NCI-H2227 (cell line): ENCODE data around the gene TNFRSF19.
"Not testable (repeated sequence)": the region's sequence is repeated elsewhere in the genome, so short reads cannot be mapped to it uniquely, and the experiment has no call there.

Experiments
- DNase-seq: peaks from one replicate; lab custom pipeline; 2025; ENCODE audit not compliant: unreplicated experiment; lab: John Stamatoyannopoulos, UW

Gene TNFRSF19

DNA sequence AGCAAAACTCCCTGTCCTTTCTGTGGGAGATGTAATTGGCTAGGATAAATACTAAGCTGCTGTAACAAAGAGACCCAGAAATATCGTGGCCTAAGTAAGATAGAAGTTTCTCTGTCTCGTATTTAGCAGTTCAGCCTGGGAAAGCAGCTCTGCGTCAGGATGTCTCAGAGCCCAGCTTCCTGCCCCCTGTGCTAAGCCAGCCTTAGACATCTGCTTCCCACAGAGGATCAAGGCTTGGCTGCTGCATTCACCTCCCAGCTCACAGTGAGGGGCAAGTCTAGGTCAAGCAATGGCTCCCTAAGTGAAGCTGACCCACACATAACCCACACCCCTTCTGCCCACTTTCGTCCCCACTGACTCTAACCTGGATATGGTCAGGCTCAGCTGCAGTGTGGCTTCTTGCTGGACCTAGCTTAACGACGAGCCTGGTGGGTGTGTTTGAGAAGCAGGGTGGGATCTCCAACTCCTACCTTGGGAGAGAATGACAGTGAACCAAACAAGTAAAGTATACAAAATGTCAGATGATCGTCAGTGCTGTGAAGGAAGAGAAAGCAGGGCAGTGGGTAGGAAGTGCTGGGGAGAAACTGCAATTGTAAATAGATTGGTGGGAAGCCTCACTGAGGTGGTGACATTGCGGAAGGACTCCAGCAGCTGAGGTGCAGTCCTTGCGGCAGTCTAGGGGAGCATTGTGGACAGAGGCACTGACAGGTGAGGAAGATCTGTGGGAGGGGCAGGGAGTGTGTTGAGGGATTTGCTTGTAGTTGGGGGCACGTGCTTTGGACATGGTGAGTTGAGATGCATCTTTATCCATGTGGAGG lies 82.9 kb downstream of the TNFRSF19 start:
- DNase-seq: no peak

DNA sequence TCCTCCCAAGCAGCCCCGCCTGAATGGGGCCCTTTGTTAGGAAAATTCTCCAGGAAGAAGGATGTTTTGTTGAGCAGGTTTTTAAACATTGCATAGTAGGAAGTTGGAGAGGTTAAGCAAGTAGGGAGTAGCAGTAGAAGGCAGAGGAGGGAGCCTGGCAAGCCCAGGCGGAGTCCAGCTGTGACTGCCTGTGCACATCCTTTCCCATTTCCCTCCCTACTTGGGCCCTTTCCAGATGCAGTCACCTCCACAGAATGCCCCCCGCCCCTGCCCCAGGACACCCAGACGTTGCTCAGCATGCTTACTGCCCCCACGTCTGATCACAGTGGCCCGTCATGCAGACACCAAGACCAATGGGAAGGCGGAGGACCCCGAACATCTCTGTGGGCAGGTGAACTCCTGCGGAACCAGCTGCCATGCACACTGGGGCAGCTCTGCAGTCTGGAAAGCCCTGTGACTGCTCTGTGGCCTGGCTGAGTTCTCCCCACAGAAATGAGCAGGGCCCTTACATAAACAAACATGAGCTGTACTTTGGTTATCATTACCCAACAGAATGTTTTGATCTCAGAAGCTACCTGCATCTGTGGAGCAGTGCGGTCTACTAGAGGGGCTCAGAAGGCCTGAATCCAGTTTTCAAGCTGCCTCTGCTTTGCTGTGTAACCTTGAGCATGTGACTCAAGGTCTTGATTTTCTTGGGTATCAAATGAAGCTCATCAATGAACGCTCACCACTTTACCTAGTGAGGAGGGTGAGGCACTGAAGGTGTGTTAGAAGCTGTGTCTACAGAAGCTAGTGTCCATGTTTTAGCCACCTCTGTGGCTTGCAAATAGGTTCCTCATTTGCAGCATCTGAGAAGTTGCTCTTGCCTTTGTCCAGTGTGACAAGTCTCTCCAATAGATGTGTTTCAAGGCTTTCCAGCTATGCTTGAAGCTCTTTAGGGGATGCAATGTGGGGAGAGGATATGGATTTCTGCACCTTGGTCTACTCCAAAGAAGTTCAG lies 84.2 kb downstream of the TNFRSF19 start:
- no peak for DNase-seq

DNA sequence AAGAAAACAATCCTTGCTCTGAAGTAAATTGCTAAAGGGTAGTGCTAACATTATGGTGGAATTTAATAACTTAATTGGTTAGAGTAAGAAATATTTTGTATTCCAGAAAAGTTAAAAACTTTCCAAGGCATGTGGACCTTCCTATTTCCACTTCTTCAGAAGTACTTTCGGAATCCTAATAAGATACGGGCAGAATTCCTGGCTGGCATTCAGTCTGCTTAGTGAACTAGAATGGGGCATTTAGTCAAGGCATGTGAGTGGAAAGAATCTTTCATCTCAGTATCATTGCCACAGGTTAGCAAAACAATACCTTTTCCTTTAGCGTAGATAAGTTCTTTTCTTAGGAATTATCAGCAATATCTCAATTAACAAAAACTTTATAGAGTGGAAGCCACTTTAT lies 85.1 kb downstream of the TNFRSF19 start:
- no peak for DNase-seq

DNA sequence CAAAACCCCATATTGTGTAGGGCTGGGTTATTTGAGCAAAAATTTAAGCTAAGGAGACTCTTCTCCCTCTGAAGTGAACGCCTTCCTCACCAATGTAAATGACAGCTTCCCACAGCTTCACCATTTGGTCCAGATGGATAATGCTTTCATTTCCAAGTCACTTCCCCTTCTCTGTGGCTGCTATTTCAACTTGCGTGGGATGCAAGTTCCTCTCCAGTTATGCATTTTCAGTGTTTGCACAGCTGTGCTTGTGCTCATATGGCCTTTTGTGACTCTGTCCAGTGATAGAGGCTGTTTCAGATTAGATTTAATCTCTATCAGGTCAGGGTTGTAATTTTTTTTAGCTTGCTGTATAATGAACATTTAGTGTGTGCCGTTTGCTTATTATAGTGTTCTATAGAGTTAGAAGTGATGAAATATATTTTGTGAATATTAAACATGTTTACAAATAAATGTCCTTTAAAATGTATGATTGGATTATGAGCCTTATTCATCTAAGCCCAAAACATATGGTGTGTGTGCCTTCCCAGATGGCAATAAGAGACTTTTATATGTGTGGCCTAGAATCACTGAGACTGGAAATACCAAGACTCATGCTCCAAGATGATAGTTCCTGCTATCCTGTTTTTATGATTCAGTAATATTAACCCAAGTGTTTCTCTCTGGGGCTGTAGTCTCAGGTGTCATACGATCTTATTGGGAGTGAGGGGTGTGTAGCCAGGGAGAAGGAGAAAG lies 86.6 kb downstream of the TNFRSF19 start:
- DNase-seq: no peak

DNA sequence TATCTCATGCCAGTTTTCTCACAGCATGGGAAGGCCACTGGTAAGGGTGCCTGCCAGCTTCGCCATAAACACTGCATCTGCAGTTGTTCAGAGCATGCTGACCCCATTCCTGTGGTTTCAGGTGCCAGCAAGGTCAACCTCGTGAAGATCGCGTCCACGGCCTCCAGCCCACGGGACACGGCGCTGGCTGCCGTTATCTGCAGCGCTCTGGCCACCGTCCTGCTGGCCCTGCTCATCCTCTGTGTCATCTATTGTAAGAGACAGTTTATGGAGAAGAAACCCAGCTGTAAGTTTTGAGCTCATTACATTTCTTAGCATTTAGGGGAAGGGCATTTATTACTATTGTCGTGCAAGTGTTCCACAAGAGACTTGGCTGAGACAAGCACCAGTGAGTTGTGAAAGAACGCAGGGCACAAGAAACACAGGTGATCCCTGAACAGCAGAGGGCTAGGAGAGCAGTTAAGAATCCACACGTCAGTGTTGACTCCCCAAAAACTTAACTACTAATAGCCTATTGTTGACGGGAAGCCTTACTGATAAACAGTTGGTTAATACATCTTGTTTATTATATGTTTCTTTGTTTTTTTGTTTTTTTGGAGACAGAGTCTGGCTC lies 88.8 kb downstream of the TNFRSF19 start:
- DNase-seq: no peak

DNA sequence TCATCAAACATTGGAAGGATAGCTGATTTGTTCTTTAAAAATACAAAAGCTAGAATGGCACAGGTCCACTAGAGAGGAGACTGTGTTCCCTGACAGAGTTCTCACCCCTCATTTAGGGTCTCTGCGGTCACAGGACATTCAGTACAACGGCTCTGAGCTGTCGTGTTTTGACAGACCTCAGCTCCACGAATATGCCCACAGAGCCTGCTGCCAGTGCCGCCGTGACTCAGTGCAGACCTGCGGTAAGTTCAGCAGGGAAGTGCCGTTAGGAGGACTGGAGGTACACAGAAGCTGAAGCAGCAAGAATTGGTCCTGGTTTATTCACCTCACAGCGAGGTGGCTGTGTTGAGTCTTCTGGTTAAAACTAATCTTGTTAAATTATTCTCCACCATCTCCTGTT lies 90.0 kb downstream of the TNFRSF19 start:
- no peak for DNase-seq

DNA sequence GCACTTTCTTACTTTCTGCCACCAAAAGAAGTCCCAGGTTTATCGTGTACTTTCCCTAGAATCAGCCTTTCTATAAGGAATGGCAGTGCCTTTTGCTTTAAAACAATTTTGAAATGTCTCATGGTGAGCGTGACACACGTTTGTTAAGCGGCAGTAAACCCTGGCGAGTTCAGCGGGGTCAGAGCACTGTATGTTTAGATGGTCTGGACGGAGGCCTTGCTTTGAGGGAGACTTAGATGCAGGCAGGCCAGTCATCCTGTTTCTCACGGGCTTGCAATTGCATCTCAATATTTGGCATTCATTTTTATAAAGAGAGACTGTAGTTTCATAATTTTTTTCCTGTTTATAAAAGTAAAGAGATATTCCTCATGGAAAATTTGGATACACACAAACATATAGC lies 96.4 kb downstream of the TNFRSF19 start:
- no peak for DNase-seq

DNA sequence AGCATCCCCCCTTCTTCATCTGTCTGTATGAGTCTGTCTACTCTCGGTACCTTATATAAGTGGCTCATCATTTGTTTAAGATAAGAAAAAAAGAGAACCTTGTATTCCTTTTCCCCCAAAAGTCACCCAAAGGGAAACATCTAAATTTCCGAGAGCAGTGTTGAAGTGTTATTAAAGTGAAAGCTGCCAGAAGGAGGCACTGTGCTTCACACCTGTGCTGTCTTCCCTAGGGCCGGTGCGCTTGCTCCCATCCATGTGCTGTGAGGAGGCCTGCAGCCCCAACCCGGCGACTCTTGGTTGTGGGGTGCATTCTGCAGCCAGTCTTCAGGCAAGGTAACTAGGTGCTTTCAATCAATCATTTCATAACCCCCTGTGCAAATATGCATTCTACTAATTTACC lies 97.5 kb downstream of the TNFRSF19 start:
- no peak for DNase-seq

DNA sequence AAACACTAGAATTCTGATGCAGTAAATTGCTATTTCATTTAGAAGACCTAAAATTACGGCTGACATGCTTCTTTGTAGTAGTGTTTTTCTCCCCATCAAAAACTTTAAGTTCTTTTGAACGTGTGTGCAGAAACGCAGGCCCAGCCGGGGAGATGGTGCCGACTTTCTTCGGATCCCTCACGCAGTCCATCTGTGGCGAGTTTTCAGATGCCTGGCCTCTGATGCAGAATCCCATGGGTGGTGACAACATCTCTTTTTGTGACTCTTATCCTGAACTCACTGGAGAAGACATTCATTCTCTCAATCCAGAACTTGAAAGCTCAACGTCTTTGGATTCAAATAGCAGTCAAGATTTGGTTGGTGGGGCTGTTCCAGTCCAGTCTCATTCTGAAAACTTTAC lies 98.3 kb downstream of the TNFRSF19 start:
- no peak for DNase-seq

DNA sequence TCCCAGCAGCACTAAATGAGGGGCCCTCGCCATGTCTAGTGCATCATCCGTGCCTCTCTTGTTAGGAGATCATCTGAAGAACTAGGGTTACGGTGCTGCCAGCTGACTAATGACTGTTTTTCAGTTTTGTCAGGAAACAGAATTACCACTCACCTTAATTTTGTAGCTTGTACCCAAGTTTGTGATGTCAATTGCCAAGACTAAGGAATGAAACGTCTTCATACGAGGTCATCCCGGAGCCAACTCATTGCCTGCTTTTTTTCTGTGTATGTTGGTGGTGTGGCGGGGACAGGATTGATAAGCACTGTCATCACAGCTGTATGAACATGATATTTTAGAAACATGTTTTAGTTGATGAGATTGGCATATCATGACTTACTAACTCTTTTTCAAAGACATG lies 100.6 kb downstream of the TNFRSF19 start:
- DNase-seq: no peak

DNA sequence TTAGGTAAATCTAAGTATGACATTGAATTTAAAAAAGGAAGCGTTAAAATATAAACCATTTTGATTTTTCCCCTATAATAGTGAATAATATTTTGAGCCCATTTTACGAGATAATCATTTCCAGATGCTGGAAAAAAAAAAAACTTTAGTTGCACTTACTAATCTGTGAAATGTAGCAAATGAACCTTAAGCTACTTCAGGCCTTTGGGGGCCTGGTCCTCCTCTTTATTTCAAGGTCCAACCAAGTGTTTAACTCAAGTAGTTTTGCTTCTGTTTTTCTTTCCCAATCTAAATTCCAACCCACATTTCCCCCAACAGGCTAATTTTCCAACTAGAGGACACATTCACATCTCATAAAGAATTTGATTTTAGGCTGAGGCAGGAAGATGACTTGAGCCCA lies 101.2 kb downstream of the TNFRSF19 start:
- DNase-seq: no peak

DNA sequence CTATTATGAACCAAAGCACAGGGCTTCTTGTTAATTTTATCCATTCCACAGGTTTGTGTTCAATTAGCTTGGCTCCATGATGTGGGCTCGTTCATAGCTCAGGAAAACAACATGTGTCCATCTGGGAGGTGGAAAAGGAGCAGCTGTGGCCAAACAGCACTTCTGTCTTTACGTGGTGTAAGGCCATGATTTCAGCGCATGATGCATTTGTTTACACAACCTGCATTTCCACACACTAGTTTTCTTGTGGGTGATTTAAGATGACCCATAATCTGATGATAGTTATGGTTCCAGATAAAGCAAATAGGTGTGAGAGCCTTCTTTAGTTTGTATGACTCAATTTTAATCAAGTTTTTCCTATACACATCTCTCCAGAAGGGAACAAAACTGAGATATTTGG lies 101.7 kb downstream of the TNFRSF19 start:
- DNase-seq: no peak

DNA sequence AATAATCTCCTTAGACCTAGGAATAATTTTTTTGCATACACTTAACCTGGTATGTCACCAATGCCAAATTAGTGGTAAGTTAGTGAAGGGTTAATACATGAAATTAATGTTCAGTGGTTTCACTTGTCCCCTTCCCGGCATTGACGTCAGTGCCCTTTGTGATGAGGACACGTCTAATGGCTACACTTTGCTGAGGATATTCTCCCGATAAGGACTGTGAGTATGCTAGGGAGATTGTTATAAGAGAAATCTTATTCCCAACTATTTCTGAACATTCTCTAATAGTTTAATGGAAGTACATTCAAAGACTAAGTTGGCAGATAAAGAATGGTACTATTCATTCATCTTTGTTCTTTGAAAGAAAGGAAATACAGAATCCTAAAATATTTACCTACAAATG lies 102.4 kb downstream of the TNFRSF19 start:
- DNase-seq: no peak

DNA sequence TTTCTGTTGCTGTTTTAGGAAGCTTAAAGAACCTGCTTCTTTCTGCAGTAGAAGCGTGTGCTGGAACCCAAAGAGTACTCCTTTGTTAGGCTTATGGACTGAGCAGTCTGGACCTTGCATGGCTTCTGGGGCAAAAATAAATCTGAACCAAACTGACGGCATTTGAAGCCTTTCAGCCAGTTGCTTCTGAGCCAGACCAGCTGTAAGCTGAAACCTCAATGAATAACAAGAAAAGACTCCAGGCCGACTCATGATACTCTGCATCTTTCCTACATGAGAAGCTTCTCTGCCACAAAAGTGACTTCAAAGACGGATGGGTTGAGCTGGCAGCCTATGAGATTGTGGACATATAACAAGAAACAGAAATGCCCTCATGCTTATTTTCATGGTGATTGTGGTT lies 103.1 kb downstream of the TNFRSF19 start:
- DNase-seq: no peak

DNA sequence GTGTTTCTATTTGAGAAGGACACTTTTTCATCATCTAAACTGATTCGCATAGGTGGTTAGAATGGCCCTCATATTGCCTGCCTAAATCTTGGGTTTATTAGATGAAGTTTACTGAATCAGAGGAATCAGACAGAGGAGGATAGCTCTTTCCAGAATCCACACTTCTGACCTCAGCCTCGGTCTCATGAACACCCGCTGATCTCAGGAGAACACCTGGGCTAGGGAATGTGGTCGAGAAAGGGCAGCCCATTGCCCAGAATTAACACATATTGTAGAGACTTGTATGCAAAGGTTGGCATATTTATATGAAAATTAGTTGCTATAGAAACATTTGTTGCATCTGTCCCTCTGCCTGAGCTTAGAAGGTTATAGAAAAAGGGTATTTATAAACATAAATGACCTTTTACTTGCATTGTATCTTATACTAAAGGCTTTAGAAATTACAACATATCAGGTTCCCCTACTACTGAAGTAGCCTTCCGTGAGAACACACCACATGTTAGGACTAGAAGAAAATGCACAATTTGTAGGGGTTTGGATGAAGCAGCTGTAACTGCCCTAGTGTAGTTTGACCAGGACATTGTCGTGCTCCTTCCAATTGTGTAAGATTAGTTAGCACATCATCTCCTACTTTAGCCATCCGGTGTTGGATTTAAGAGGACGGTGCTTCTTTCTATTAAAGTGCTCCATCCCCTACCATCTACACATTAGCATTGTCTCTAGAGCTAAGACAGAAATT lies 103.8 kb downstream of the TNFRSF19 start:
- no peak for DNase-seq

DNA sequence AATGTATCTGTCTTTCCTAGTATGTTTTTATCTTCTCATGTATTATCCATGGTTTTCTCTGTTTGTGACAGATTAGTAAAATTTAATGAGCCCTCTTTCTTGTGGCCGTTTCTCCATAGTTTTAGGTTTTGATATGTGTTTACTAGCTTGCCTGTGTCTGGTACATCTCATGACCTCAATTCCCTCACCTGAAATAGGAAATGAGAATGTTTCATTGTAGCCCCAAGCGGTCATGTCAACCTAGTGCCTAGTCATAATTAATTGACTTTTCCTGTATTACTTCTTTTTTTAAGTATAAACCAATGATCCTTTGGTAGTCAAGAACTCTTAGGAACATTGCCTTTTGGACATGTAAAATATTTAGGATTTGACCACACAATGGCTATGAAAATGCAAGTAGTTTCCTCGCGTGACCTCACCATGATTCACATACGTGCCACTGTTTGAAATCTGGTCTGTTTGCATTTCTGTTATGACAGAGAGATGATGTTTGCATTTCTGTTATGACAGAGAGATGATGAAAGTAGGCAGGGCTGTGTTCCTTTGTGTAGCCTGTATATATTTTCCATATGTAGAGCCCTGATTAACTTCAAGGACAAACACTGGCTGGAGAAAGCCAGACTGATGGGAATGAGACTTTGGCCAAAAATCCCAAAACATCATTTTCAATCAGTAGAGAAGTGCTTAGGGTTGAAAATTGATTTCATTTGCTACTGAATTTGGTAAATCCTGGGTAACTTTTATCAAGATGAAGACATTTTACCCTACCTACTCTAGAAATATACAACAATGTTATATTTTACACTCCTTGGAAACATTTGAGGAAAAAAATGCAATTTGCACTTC lies 104.8 kb downstream of the TNFRSF19 start:
- no peak for DNase-seq

DNA sequence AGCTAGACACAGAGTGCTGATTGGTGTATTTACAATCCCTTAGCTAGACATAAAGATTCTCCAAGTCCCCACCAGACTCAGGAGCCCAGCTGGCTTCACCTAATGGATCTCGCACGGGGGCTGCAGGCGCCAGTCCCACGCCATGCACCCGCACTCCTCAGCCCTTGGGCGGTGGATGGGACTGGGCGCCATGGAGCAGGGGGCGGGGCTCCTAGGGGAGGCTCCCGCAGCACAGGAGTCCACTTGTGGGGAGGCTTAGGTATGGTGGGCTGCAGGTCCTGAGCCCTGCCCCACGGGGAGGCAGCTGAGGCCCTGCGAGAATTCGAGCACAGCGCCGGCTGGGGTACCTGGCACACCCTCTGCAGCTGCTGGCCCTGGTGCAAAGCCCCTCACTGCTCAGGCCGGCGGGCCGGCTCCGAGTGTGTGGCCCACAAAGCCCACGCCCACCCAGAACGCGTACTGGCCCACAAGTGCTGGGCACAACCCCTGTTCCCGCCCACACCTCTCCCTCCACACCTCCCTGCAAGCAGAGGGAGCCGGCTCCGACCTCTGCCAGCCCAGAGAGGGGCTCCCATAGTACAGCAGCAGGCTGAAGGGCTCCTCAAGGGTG lies 107.6 kb downstream of the TNFRSF19 start:
- DNase-seq: not testable (repeated sequence)

DNA sequence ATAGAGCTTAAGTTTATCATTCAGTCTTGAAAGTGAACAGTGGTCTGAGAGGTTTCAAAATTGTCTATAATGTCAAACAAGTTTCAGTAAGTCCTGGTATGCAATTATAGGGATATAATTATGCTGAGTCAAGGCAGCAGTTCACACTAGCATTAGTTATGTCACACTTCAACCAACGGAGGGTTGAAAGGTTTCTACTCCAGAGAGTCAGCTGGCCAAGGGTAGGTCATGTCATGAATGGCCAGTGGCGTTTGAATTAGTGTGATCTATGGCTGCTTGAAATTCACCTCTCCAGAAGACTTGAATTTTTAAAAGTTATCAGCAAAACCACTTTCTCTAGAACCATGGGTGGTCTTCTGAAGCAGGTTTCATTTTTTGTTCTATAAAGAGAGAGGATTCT lies 108.6 kb downstream of the TNFRSF19 start:
- no peak for DNase-seq

DNA sequence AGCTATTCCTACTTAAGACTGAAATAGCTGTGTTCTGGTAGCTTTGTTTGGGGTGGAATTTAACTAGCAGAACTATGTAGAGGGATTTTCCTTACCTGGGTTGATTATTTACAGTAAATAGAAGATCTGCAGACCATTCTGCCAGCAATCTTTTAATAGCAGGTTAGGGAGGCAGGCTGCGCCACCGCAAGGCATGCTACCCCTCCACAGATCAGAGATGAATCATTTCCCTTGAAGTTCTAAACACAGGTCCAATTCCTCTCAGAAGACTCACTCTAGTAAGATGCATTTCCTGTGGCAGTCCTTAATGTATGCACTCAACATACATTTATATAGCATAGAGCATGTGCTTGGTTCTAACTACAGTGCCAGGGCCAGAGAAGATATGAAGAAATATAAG lies 109.0 kb downstream of the TNFRSF19 start:
- no peak for DNase-seq
